ENCODE measurements around the gene VGLL4. TPM values are rescaled to one million over a fixed set of nuclear protein-coding genes. Genes with fewer than 3 reads are reported as not detected.

The VGLL4 gene
- total and polyA plus RNA-seq, 5 donors from 2014 or later = 8.5 to 16.3 (median 14.0) TPM

GRCh38 chr3:11616551-11616950 is 27.2 kb downstream of the VGLL4 start:
- Mint-ChIP-seq H3K27ac (peak overlapping the region; percentile 15 to 59 (median 58)), H3K9me3 (peaks cover 0 to 2% (median 0%) of the 10 kb centered on the region in 7 donors), H3K27me3 (no peaks in the 10 kb centered on the region), H3K4me3 (no peak overlapping the region), H3K4me1 (peaks cover 9 to 58% (median 38%) of the 10 kb centered on the region in 4 donors), H3K36me3 (peaks cover 14% of the 10 kb centered on the region)
- H3K4me3 ChIP-seq (ENCODE audit: low read depth, low read length) = no peak overlapping the region
- no peaks in the 10 kb centered on the region for H3K9me3 ChIP-seq (ENCODE audit: control insufficient read depth in 2 of 2, low read length in 2 of 2)
- peaks cover 3% of the 10 kb centered on the region for H3K4me1 ChIP-seq (ENCODE audit: control insufficient read depth, insufficient read depth, low read length, poor library complexity, severe bottlenecking)
- no peaks in the 10 kb centered on the region for H3K36me3 ChIP-seq (ENCODE audit: control insufficient read depth, insufficient read depth, low read length)
- no peaks in the 10 kb centered on the region for H3K27me3 ChIP-seq (ENCODE audit: control insufficient read depth, insufficient read depth, low read length)
- ATAC-seq (ENCODE audit: low read depth in 2 of 2) (no peak), DNase-seq (no peak)
- H3K27ac ChIP-seq (ENCODE audit: insufficient read depth, low read length, poor library complexity, severe bottlenecking) = no peak overlapping the region

DNA sequence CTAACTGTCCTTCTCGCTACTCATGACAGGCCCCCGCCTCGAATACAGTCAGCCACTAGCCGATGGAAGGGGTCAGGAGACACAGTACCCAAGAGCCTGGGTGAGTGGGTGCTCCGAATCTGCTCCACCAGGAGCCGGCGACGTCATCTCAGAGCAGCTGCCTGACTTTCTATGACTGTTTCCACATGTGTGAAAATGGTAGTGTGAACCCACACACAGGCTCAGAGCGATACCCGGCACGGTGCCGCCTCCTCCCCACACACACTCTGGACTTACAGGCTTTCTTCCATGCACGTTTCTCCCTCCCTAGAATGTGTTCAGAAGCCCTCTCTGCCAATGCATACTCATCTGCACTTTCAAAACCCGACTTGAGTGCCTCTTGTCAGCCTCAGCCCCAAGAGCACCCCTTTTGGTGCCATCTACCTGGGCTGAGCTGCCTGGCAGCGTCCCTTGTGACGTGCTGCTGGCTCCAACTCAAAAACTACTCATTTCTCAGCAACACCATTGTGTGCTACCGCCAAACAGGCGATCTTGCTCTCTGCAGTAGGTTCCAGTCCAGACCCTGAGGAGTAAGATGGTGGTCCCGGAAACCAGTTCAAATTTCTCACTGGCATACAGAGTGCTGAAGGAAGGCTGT is 29.7 kb downstream of the VGLL4 start:
- H3K4me1 Mint-ChIP-seq = peaks cover 2 to 52% (median 23%) of the 10 kb centered on the region in 4 donors
- peaks cover 14% of the 10 kb centered on the region for H3K36me3 Mint-ChIP-seq
- H3K4me1 ChIP-seq (ENCODE audit: control insufficient read depth, insufficient read depth, low read length, poor library complexity, severe bottlenecking) = no peaks in the 10 kb centered on the region
- H3K9me3 Mint-ChIP-seq = peaks cover 0 to 2% (median 0%) of the 10 kb centered on the region in 7 donors
- H3K9me3 ChIP-seq (ENCODE audit: control insufficient read depth in 2 of 2, low read length in 2 of 2) = no peaks in the 10 kb centered on the region
- ATAC-seq (ENCODE audit: low read depth in 2 of 2) = no peak
- H3K27ac ChIP-seq (ENCODE audit: insufficient read depth, low read length, poor library complexity, severe bottlenecking) = no peak overlapping the region
- H3K27me3 ChIP-seq (ENCODE audit: control insufficient read depth, insufficient read depth, low read length) = no peaks in the 10 kb centered on the region
- no peak for DNase-seq
- no peaks in the 10 kb centered on the region for H3K27me3 Mint-ChIP-seq
- H3K27ac Mint-ChIP-seq = peak overlapping the region in 2 of 3 donors; percentile 35 to 79
- H3K36me3 ChIP-seq (ENCODE audit: control insufficient read depth, insufficient read depth, low read length) = no peaks in the 10 kb centered on the region
- no peak overlapping the region for H3K4me3 ChIP-seq (ENCODE audit: low read depth, low read length)
- no peak overlapping the region for H3K4me3 Mint-ChIP-seq

- Mint-ChIP-seq H3K9me3 (peaks cover 0 to 2% (median 0%) of the 10 kb centered on the region in 7 donors), H3K36me3 (peaks cover 14% of the 10 kb centered on the region), H3K4me1 (peaks cover 0 to 52% (median 23%) of the 10 kb centered on the region in 4 donors), H3K4me3 (no peak overlapping the region), H3K27ac (peak overlapping the region in 2 of 3 donors; percentile 35 to 59), H3K27me3 (no peaks in the 10 kb centered on the region)
- no peak overlapping the region for H3K27ac ChIP-seq (ENCODE audit: insufficient read depth, low read length, poor library complexity, severe bottlenecking)
- H3K4me3 ChIP-seq (ENCODE audit: low read depth, low read length) = no peak overlapping the region
- H3K36me3 ChIP-seq (ENCODE audit: control insufficient read depth, insufficient read depth, low read length) = no peaks in the 10 kb centered on the region
- DNase-seq (no peak), ATAC-seq (ENCODE audit: low read depth in 2 of 2) (no peak)
- H3K4me1 ChIP-seq (ENCODE audit: control insufficient read depth, insufficient read depth, low read length, poor library complexity, severe bottlenecking) = no peaks in the 10 kb centered on the region
- no peaks in the 10 kb centered on the region for H3K27me3 ChIP-seq (ENCODE audit: control insufficient read depth, insufficient read depth, low read length)
- no peaks in the 10 kb centered on the region for H3K9me3 ChIP-seq (ENCODE audit: control insufficient read depth in 2 of 2, low read length in 2 of 2)
Observed at GRCh38 chr3:11613319-11613718, 30.4 kb downstream of the VGLL4 start.

GRCh38 chr3:11612515-11613188 is 31.1 kb downstream of the VGLL4 start:
- Mint-ChIP-seq H3K4me3 (no peak overlapping the region), H3K27ac (peak overlapping the region in 1 of 3 donors; percentile 58), H3K36me3 (peaks cover 14% of the 10 kb centered on the region), H3K4me1 (peaks cover 0 to 54% (median 24%) of the 10 kb centered on the region in 4 donors), H3K27me3 (no peaks in the 10 kb centered on the region), H3K9me3 (peaks cover 0 to 2% (median 0%) of the 10 kb centered on the region in 7 donors)
- H3K9me3 ChIP-seq (ENCODE audit: control insufficient read depth in 2 of 2, low read length in 2 of 2) = no peaks in the 10 kb centered on the region
- H3K27me3 ChIP-seq (ENCODE audit: control insufficient read depth, insufficient read depth, low read length) = no peaks in the 10 kb centered on the region
- no peaks in the 10 kb centered on the region for H3K4me1 ChIP-seq (ENCODE audit: control insufficient read depth, insufficient read depth, low read length, poor library complexity, severe bottlenecking)
- H3K36me3 ChIP-seq (ENCODE audit: control insufficient read depth, insufficient read depth, low read length) = no peaks in the 10 kb centered on the region
- DNase-seq = no peak
- ATAC-seq (ENCODE audit: low read depth in 2 of 2) = no peak
- no peak overlapping the region for H3K27ac ChIP-seq (ENCODE audit: insufficient read depth, low read length, poor library complexity, severe bottlenecking)
- no peak overlapping the region for H3K4me3 ChIP-seq (ENCODE audit: low read depth, low read length)

- H3K36me3 Mint-ChIP-seq = peaks cover 16% of the 10 kb centered on the region
- no peaks in the 10 kb centered on the region for H3K9me3 ChIP-seq (ENCODE audit: control insufficient read depth in 2 of 2, low read length in 2 of 2)
- H3K4me1 Mint-ChIP-seq = peaks cover 0 to 57% (median 22%) of the 10 kb centered on the region in 4 donors
- ATAC-seq (ENCODE audit: low read depth in 2 of 2) = no peak
- H3K27ac ChIP-seq (ENCODE audit: insufficient read depth, low read length, poor library complexity, severe bottlenecking) = no peak overlapping the region
- no peak for DNase-seq
- H3K4me1 ChIP-seq (ENCODE audit: control insufficient read depth, insufficient read depth, low read length, poor library complexity, severe bottlenecking) = no peaks in the 10 kb centered on the region
- H3K9me3 Mint-ChIP-seq = no peaks in the 10 kb centered on the region
- no peak overlapping the region for H3K4me3 Mint-ChIP-seq
- H3K27me3 Mint-ChIP-seq = no peaks in the 10 kb centered on the region
- H3K27ac Mint-ChIP-seq = peak overlapping the region in 1 of 3 donors; percentile 22
- no peak overlapping the region for H3K4me3 ChIP-seq (ENCODE audit: low read depth, low read length)
- H3K36me3 ChIP-seq (ENCODE audit: control insufficient read depth, insufficient read depth, low read length) = no peaks in the 10 kb centered on the region
- no peaks in the 10 kb centered on the region for H3K27me3 ChIP-seq (ENCODE audit: control insufficient read depth, insufficient read depth, low read length)
Observed at GRCh38 chr3:11611341-11611799, 32.3 kb downstream of the VGLL4 start.

DNA sequence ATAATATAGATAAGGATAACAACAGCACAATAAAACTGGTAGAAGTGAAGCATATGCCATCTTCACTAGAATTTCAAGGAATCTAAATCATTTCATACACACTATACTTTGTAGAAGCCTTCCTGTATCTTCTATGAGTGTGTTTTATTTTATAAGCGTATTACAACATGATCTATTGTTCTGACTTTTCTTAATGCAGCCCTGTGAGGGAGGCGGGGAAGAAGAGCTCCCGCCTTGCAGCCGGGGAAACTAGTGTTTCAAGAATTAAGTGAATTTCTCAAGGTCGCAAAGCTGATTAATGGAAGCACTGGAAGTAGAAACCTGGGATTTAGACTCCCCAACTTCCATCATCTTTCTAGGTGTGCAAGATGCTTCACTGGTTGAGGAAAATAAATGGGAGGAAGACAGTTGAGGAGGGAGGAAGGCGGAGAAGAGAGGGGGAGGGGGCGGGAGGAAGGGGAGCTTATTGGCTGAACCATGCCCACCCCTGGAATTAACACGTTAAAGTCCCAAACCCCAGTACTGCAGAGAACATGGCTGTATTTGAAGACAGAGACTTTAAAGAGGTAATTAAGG is 32.9 kb downstream of the VGLL4 start:
- peaks cover 16% of the 10 kb centered on the region for H3K36me3 Mint-ChIP-seq
- H3K27me3 Mint-ChIP-seq = no peaks in the 10 kb centered on the region
- peaks cover 0 to 56% (median 23%) of the 10 kb centered on the region in 4 donors for H3K4me1 Mint-ChIP-seq
- ATAC-seq (ENCODE audit: low read depth in 2 of 2) (no peak), DNase-seq (no peak)
- Histone ChIP-seq H3K9me3 (ENCODE audit: control insufficient read depth in 2 of 2, low read length in 2 of 2) (no peaks in the 10 kb centered on the region), H3K27ac (ENCODE audit: insufficient read depth, low read length, poor library complexity, severe bottlenecking) (no peak overlapping the region), H3K27me3 (ENCODE audit: control insufficient read depth, insufficient read depth, low read length) (no peaks in the 10 kb centered on the region), H3K4me3 (ENCODE audit: low read depth, low read length) (no peak overlapping the region), H3K36me3 (ENCODE audit: control insufficient read depth, insufficient read depth, low read length) (no peaks in the 10 kb centered on the region), H3K4me1 (ENCODE audit: control insufficient read depth, insufficient read depth, low read length, poor library complexity, severe bottlenecking) (no peaks in the 10 kb centered on the region)
- H3K4me3 Mint-ChIP-seq = no peak overlapping the region
- peak overlapping the region in 2 of 3 donors; percentile 22 to 33 for H3K27ac Mint-ChIP-seq
- H3K9me3 Mint-ChIP-seq = no peaks in the 10 kb centered on the region

- Mint-ChIP-seq H3K4me3 (no peak overlapping the region), H3K9me3 (no peaks in the 10 kb centered on the region), H3K27ac (peak overlapping the region in 2 of 3 donors; percentile 52 to 93), H3K4me1 (peaks cover 0 to 59% (median 26%) of the 10 kb centered on the region in 4 donors), H3K36me3 (peaks cover 17% of the 10 kb centered on the region), H3K27me3 (no peaks in the 10 kb centered on the region)
- ATAC-seq (ENCODE audit: low read depth in 2 of 2) = no peak
- Histone ChIP-seq H3K4me3 (ENCODE audit: low read depth, low read length) (no peak overlapping the region), H3K9me3 (ENCODE audit: control insufficient read depth in 2 of 2, low read length in 2 of 2) (no peaks in the 10 kb centered on the region), H3K36me3 (ENCODE audit: control insufficient read depth, insufficient read depth, low read length) (no peaks in the 10 kb centered on the region), H3K4me1 (ENCODE audit: control insufficient read depth, insufficient read depth, low read length, poor library complexity, severe bottlenecking) (no peaks in the 10 kb centered on the region), H3K27ac (ENCODE audit: insufficient read depth, low read length, poor library complexity, severe bottlenecking) (no peak overlapping the region), H3K27me3 (ENCODE audit: control insufficient read depth, insufficient read depth, low read length) (no peaks in the 10 kb centered on the region)
- DNase-seq = no peak
Observed at GRCh38 chr3:11610044-11610671, 33.6 kb downstream of the VGLL4 start.

Data from CD4-positive, CD25-positive, alpha-beta regulatory T cell (primary cell).